K562 (cell line): ENCODE data around the gene WDR47. TPM values are rescaled to one million over a fixed set of nuclear protein-coding genes. Genes with fewer than 3 reads are reported as not detected.

Experiments
- ARHGAP35 ChIP-seq: fragments of 450-650 bp; IDR thresholded peaks from 2 replicates; pipeline ENCODE4 v1.6.1; 2018; ENCODE audit not compliant: partially characterized antibody
- CBX5 ChIP-seq: IDR thresholded peaks from 2 replicates; pipeline ENCODE4 v1.6.1; 2014; ENCODE audit warnings: low read depth, borderline replicate concordance
- CTBP1 ChIP-seq: fragments of 450-650 bp; IDR thresholded peaks from 2 replicates; pipeline ENCODE4 v1.6.1; 2016; ENCODE audit warnings: borderline replicate concordance
- FOSL1 ChIP-seq: fragments of 200-800 bp; sonication (Bioruptor generic); conservative IDR thresholded peaks from 2 replicates; pipeline ENCODE4 v1.6.1; 2016; ENCODE audit warnings: missing genetic modification characterization, missing compliant biosample characterization
- GABPB2 ChIP-seq: fragments of 250-450 bp; sonication (Bioruptor Pico); conservative IDR thresholded peaks from 2 replicates; pipeline ENCODE4 v1.5.1; 2021; ENCODE audit warnings: mild to moderate bottlenecking
- GMEB1 ChIP-seq: fragments of 250-450 bp; sonication (Bioruptor Pico); IDR thresholded peaks from 2 replicates; pipeline ENCODE4 v1.4.0; 2020; ENCODE audit warnings: mild to moderate bottlenecking
- HEY1 ChIP-seq: fragments of 250-450 bp; sonication (Bioruptor Pico); IDR thresholded peaks from 2 replicates; pipeline ENCODE4 v1.5.0; 2020; ENCODE audit warnings: mild to moderate bottlenecking, moderate library complexity, borderline replicate concordance
- HLTF ChIP-seq: fragments of 450-650 bp; IDR thresholded peaks from 2 replicates; pipeline ENCODE4 v1.6.1; 2016
- NFYB ChIP-seq: IDR thresholded peaks from 2 replicates; pipeline ENCODE4 v1.6.1; 2011; ENCODE audit warnings: mild to moderate bottlenecking, moderate library complexity; ENCODE audit not compliant: insufficient read length; ENCODE audit errors: extremely low read depth
- PHF8 ChIP-seq: fragments of 200-600 bp; sonication (generic); IDR thresholded peaks from 2 replicates; pipeline ENCODE4 v1.6.1; 2012; ENCODE audit warnings: mixed run types, mild to moderate bottlenecking, inconsistent platforms, low read length, moderate library complexity, borderline replicate concordance
- SIRT6 ChIP-seq: IDR thresholded peaks from one replicate; pipeline ENCODE4 v1.6.1; 2012; ENCODE audit warnings: low read depth, mild to moderate bottlenecking, control low read depth, inconsistent platforms, low read length, moderate library complexity
- SRF ChIP-seq, 2 experiments: fragments of 250-450, 450-650 bp in 1 of 2; sonication (Bioruptor Pico) in 1 of 2; sonication (generic) in 1 of 2; formaldehyde crosslinking; IDR thresholded peaks; 2 replicates each; pipeline versions ENCODE4 v1.5.0 to v1.5.1; 2020 to 2022; ENCODE audit warnings: mild to moderate bottlenecking in 1 of 2, missing genetic modification reagents in 1 of 2
- STAT5B ChIP-seq: fragments of 250-450 bp; sonication (Bioruptor Pico); IDR thresholded peaks from 2 replicates; pipeline ENCODE4 v1.8.0; 2021; ENCODE audit warnings: mild to moderate bottlenecking, inconsistent platforms
- ZBTB9 ChIP-seq: fragments of 450-650 bp; formaldehyde crosslinking; IDR thresholded peaks from 2 replicates; pipeline ENCODE4 v1.4.0; 2020; ENCODE audit warnings: mild to moderate bottlenecking, moderate library complexity
- ZKSCAN1 ChIP-seq: fragments of 150-350 bp; IDR thresholded peaks from 2 replicates; pipeline ENCODE4 v1.6.1; 2016; ENCODE audit warnings: low read depth, low read length
- ZMIZ1 ChIP-seq, 2 experiments: fragments of 150-350 bp in 1 of 2; IDR thresholded peaks; 2 replicates each; pipeline ENCODE4 v1.6.1; 2012 to 2016; ENCODE audit warnings: low read depth in 2 of 2, low read length in 2 of 2, mild to moderate bottlenecking in 1 of 2, moderate library complexity in 1 of 2
- ZNF146 ChIP-seq: IDR thresholded peaks from one replicate; pipeline ENCODE4 v1.6.1; 2018; ENCODE audit warnings: missing compliant biosample characterization; ENCODE audit not compliant: unreplicated experiment
- ZNF3 ChIP-seq: fragments of 250-450 bp; sonication (Bioruptor Pico); IDR thresholded peaks from 2 replicates; pipeline ENCODE4 v1.5.0; 2021; ENCODE audit warnings: mild to moderate bottlenecking, moderate library complexity
- polyA plus RNA-seq, 8 experiments: library from polyadenylated mRNA; depleted of rRNA in 4 of 8; stranded (reverse) in 5 of 8; unstranded in 3 of 8; fragments of >200 nt; fragmentation: Nextera tagmentation in 2 of 8; fragmentation: Illumina TruSeq in 1 of 8; extraction: Ambion mirVana in 2 of 8; extraction: Trizol in 1 of 8; gene quantifications; 2 replicates each; pipeline versions ENCODE4 v1.2.1 to v1.2.3, GENCODE V29; 2011 to 2014; ENCODE audit warnings: inconsistent platforms in 1 of 8, missing spikeins in 1 of 8
- total RNA-seq, 7 experiments: library from RNA; depleted of rRNA in 6 of 7; stranded (reverse); fragments of >200 nt in 6 of 7; fragmentation: Illumina TruSeq in 2 of 7; extraction: Trizol in 2 of 7; gene quantifications; 2 replicates each; pipeline versions ENCODE4 v1.2.1 to v1.2.3, GENCODE V29; 2011 to 2021; ENCODE audit warnings: low replicate concordance in 1 of 7

Gene WDR47
- total and polyA plus RNA-seq, 9 of the 15 experiments (the other 6 are each of a cell fraction or from before 2014, with no cell fraction given) = 1.3 to 10.1 (median 4.9) TPM

GRCh38 chr1:109041621-109042468, at the start of gene WDR47 (continued):
- TF ChIP-seq ZMIZ1 (IDR thresholded peaks at IDR 0.05; ENCODE audit: low read depth in 2 of 2, low read length in 2 of 2) (peak; percentile 13 to 85; a peak in 3 of 4 replicates), ZKSCAN1 (0 out of 2 replicates have a peak, but pooled peaks have one; percentile 8), STAT5B (CRISPR knock-in tag) (no peak), PHF8 (peak; percentile 78; the same call in 1 of the 2 replicates), ZBTB9 (peak; percentile 68; the same call in 1 of the 2 replicates), ARHGAP35 (no peak), CBX5 (peak; percentile 75), CTBP1 (peak; percentile 97), FOSL1 (tag) (peak; percentile 48), SRF (CRISPR knock-in tag; IDR thresholded peaks at IDR 0.05) (peak in 1 of 2 experiments; percentile 37; a peak in 2 of 4 replicates), HEY1 (CRISPR knock-in tag) (no peak), NFYB (peak; percentile 37), SIRT6 (no peak), GMEB1 (peak; percentile 88), HLTF (peak; percentile 17; the same call in 1 of the 2 replicates), ZNF146 (no peak), ZNF3 (CRISPR knock-in tag) (no peak), GABPB2 (CRISPR knock-in tag) (no peak)
